Esophagus squamous epithelium (tissue), 4 donors: Measurements from ENCODE around the gene WNK2.

Experiments used
- CTCF ChIP-seq, 6 experiments: fragments of 450-650 bp in 4 of 6; fragments of 200-600 bp in 2 of 6; sonication (generic) in 2 of 6; IDR thresholded peaks; one replicate each; pipeline ENCODE4 v1.5.1; 2016 to 2019; ENCODE audit warnings: antibody characterized with exemption in 6 of 6, mild to moderate bottlenecking in 4 of 6, moderate library complexity in 4 of 6
- POLR2A ChIP-seq, 4 donors: fragments of 450-650 bp; IDR thresholded peaks; one replicate each; pipeline ENCODE4 v1.6.1; 2017; ENCODE audit warnings: antibody characterized with exemption in 4 of 4, mild to moderate bottlenecking in 4 of 4, moderate library complexity in 3 of 4

- TF ChIP-seq POLR2A (IDR thresholded peaks at IDR 0.05) (no peak), CTCF (IDR thresholded peaks at IDR 0.05) (no peak)
These were observed 2.1 kb upstream of the WNK2 start for GRCh38 chr9:93181672-93182435.
